Smooth muscle cell (in vitro differentiated cells): ENCODE data around the gene SRPK2. TPM values are rescaled to one million over a fixed set of nuclear protein-coding genes. Genes with fewer than 3 reads are reported as not detected.
"Not testable (repeated sequence)": the region's sequence is repeated elsewhere in the genome, so short reads cannot be mapped to it uniquely, and the experiment has no call there.

ENCODE experiments used
- DNase-seq: peaks from one replicate; lab custom pipeline; 2025; ENCODE audit not compliant: unreplicated experiment; lab: John Stamatoyannopoulos, UW
- H2AFZ ChIP-seq: fragments of 200-600 bp; sonication (generic); 2 replicates; pipeline ENCODE4 v1.6.0; 2016; ENCODE audit warnings: antibody characterized with exemption, low read depth, mild to moderate bottlenecking
- H3F3A ChIP-seq: fragments of 200-600 bp; sonication (generic); 2 replicates; pipeline ENCODE4 v1.6.0; 2017; ENCODE audit warnings: antibody characterized with exemption, low read depth
- H3K27ac ChIP-seq: fragments of 200-600 bp; sonication (generic); 2 replicates; pipeline ENCODE4 v1.5.1; 2016; ENCODE audit warnings: low read depth, mild to moderate bottlenecking
- H3K27me3 ChIP-seq: fragments of 200-600 bp; sonication (generic); 2 replicates; pipeline ENCODE4 v1.6.1; 2016; ENCODE audit warnings: low read depth, mild to moderate bottlenecking
- H3K36me3 ChIP-seq: fragments of 200-600 bp; sonication (generic); 2 replicates; pipeline ENCODE4 v1.5.1; 2016; ENCODE audit warnings: low read depth
- H3K4me1 ChIP-seq: fragments of 200-600 bp; sonication (generic); 2 replicates; pipeline ENCODE4 v1.5.1; 2016; ENCODE audit warnings: low read depth
- H3K4me2 ChIP-seq: fragments of 200-600 bp; sonication (generic); 2 replicates; pipeline ENCODE4 v1.6.0; 2016; ENCODE audit warnings: mild to moderate bottlenecking
- H3K4me3 ChIP-seq: fragments of 200-600 bp; sonication (generic); 2 replicates; pipeline ENCODE4 v1.5.1; 2016; ENCODE audit warnings: mild to moderate bottlenecking
- H3K79me2 ChIP-seq: fragments of 200-600 bp; sonication (generic); 2 replicates; pipeline ENCODE4 v1.6.0; 2016; ENCODE audit warnings: low read depth, mild to moderate bottlenecking
- H3K9ac ChIP-seq: fragments of 200-600 bp; sonication (generic); 2 replicates; pipeline ENCODE4 v1.6.0; 2016; ENCODE audit warnings: low read depth
- H3K9me3 ChIP-seq: fragments of 200-600 bp; sonication (generic); replicated peaks from 2 replicates; pipeline ENCODE4 v1.5.1; 2016; ENCODE audit warnings: low read depth
- H4K20me1 ChIP-seq: fragments of 200-600 bp; sonication (generic); 2 replicates; pipeline ENCODE4 v1.6.0; 2016; ENCODE audit warnings: low read depth
- CTCF ChIP-seq: fragments of 200-600 bp; sonication (generic); IDR thresholded peaks from 2 replicates; pipeline ENCODE4 v1.5.1; 2017; ENCODE audit warnings: borderline replicate concordance, mild to moderate bottlenecking, antibody characterized with exemption; ENCODE audit not compliant: insufficient read depth, poor library complexity, severe bottlenecking
- WGBS: methylation state at CpG from one replicate; pipeline ENCODE4 v1.1.7; 2016; ENCODE audit warnings: low lambda C conversion rate; 5-methylcytosine and 5-hydroxymethylcytosine counted together
- polyA plus RNA-seq: library from polyadenylated mRNA; unstranded; fragments of >200 nt; fragmentation: Nextera tagmentation; extraction: Ambion mirVana; gene quantifications from 2 replicates; pipeline ENCODE4 v1.2.1, GENCODE V29; 2016
- total RNA-seq: library from RNA; depleted of rRNA; stranded (reverse); fragments of >200 nt; gene quantifications from 2 replicates; pipeline ENCODE4 v1.2.3, GENCODE V29; 2014

Gene SRPK2
- total and polyA plus RNA-seq, 2 experiments from 2014 or later, result 21.9 to 28.0 TPM

- H3K4me1 ChIP-seq, result no peaks in the 10 kb centered on the region
- H2AFZ ChIP-seq, result no peak overlapping the region
- no peak overlapping the region for H3K4me3 ChIP-seq
- no peaks in the 10 kb centered on the region for H3K36me3 ChIP-seq
- peaks cover 88% of the 10 kb centered on the region for H3K79me2 ChIP-seq
- no peak for TF ChIP-seq CTCF
- peaks cover 98% of the 10 kb centered on the region for H4K20me1 ChIP-seq
- no peaks in the 10 kb centered on the region for H3F3A ChIP-seq
- H3K4me2 ChIP-seq, result no peak overlapping the region
- H3K9ac ChIP-seq, result no peak overlapping the region
- H3K9me3 ChIP-seq, result no peaks in the 10 kb centered on the region
- 73% methylated on average over 5 of the region's 5 CpGs for WGBS
- H3K27me3 ChIP-seq, result no peaks in the 10 kb centered on the region
- no peak overlapping the region for H3K27ac ChIP-seq
- DNase-seq, result no peak
Observed at GRCh38 chr7:105238198-105238765, 150.4 kb downstream of the SRPK2 start.

GRCh38 chr7:105234886-105235285, 153.8 kb downstream of the SRPK2 start:
- Histone ChIP-seq H3K36me3 (no peaks in the 10 kb centered on the region), H3K4me1 (no peaks in the 10 kb centered on the region), H3K9ac (no peak overlapping the region), H3K4me2 (no peak overlapping the region), H2AFZ (no peak overlapping the region), H3K4me3 (no peak overlapping the region), H3F3A (no peaks in the 10 kb centered on the region), H3K79me2 (peaks cover 60% of the 10 kb centered on the region), H3K27me3 (no peaks in the 10 kb centered on the region), H3K9me3 (no peaks in the 10 kb centered on the region), H4K20me1 (peaks cover 88% of the 10 kb centered on the region), H3K27ac (no peak overlapping the region)
- no peak for DNase-seq
- no peak for TF ChIP-seq CTCF
- 96% methylated on average over 4 of the region's 4 CpGs for WGBS

- not testable (repeated sequence) for H3K4me3 ChIP-seq, H3K27me3 ChIP-seq, H3K9me3 ChIP-seq, DNase-seq, H3K27ac ChIP-seq, H2AFZ ChIP-seq, H3K4me1 ChIP-seq, H3K36me3 ChIP-seq, H3K9ac ChIP-seq, H3F3A ChIP-seq, H3K4me2 ChIP-seq
- WGBS, result 93% methylated on average over 6 of the region's 6 CpGs
- H4K20me1 ChIP-seq, result peaks cover 80% of the 10 kb centered on the region
- H3K79me2 ChIP-seq, result peaks cover 45% of the 10 kb centered on the region
Observed at GRCh38 chr7:105232829-105233291, 155.9 kb downstream of the SRPK2 start.

GRCh38 chr7:105230486-105230885, 158.2 kb downstream of the SRPK2 start:
- Histone ChIP-seq H3K4me1 (peaks cover 3% of the 10 kb centered on the region), H3K27ac (no peak overlapping the region), H3K4me2 (no peak overlapping the region), H3K4me3 (no peak overlapping the region), H3K27me3 (no peaks in the 10 kb centered on the region), H2AFZ (no peak overlapping the region), H3K36me3 (no peaks in the 10 kb centered on the region), H3F3A (peaks cover 3% of the 10 kb centered on the region), H3K79me2 (peaks cover 45% of the 10 kb centered on the region), H3K9ac (no peak overlapping the region), H4K20me1 (peaks cover 68% of the 10 kb centered on the region), H3K9me3 (no peaks in the 10 kb centered on the region)
- 79% methylated on average over 3 of the region's 3 CpGs for WGBS
- TF ChIP-seq CTCF, result no peak
- DNase-seq, result no peak
